Non-pigmented ciliary epithelial cell (primary cell): Measurements from ENCODE around the gene MIPEP.

Experiments used
- DNase-seq: peaks from one replicate; pipeline ENCODE4 v3.0.0-alpha.2; 2010; ENCODE audit warnings: low read depth

Gene MIPEP

DNA sequence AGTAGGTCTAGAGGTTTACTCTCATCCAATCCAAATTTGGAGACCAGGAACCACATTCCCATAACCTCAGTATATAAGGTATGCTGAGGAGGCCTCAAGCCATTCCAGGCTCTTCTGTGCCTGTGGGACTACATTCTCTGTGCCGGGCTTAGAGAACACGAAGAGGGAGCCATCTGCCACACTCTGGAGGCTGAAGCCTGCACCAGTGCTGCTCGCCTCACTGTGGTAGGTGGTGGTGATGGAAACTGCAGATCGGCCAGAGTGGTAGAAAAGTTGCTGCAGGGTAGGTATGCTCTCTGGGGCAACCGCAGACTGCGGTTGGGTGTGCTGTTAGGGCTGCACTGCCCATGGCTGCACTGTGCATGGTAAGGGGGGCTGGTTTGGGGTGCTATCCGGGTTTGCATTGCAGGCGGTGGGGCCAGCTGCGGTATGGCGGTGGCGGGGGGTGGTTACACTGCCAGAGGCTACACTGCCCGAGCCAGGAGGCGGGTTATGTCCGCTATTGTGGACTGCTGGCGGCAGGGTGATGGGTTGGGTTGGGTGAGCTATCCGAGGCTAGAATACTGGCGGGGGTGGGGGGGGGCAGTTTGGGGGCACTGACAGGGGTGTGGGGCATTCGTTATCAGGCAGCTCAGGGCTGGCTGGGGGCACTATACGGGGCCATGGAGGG is 174.0 kb downstream of the MIPEP start:
- DNase-seq = no peak

GRCh38 chr13:23714672-23715071 is 174.5 kb downstream of the MIPEP start:
- no peak for DNase-seq

GRCh38 chr13:23711355-23711754 is 177.8 kb downstream of the MIPEP start:
- DNase-seq = no peak

DNA sequence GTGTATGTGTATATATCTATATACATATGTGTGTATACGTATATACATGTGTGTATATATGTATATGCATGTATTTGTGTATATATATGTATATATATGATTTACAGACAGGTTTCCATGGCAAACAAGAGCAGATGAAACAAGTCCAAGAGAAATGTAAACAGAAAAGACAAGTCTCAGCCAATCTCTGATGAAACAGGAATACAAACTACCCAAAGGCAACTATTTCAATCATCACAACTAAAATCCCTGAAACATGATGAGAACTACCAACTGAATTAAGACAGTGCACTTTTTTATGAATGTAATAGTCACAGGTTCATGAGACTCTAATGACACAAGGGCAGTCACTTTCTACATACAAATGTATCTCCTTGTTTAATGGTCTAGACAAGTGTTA is 178.8 kb downstream of the MIPEP start:
- no peak for DNase-seq

- no peak for DNase-seq
Measured at GRCh38 chr13:23709536-23709935, 179.7 kb downstream of the MIPEP start.

DNA sequence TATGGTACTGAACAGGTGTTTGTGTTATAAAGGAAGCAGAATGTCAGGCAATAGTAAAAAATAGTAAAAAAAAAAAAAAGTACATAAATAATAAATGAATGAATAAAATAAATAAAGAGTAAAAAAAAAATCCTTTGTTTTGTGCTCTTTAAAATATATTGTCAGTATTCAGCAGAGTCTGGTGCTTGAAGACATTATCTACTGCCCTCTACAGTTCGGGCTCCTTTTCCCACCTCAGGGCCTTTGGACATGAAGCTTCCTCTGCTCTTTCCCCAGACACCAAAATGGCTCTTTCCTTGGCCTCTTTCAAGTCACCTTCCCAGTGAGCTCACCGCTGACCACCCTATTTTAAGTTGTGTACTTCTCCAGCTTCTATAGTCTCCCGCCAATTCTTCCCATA is 181.5 kb downstream of the MIPEP start:
- DNase-seq = no peak

DNA sequence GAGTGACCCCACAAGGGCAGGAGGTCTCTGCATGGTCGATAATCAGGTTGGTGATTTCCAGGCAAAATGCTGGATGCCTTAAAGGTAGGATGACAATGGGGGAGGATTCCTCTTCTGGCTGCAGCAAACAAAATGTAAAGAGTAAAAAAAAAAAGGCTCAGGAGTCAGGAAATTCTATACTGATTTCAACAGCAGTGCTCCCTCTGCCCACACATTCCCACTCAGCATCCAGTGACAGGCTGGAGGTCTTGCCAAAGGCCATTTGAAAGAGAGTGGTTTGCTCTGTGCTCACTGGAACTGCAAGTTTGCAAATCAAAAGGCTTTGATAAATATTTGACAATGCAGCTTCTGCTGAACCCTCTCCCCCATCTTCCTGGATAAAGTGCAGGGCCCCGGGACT is 183.6 kb downstream of the MIPEP start:
- DNase-seq = no peak

- no peak for DNase-seq
Measured at GRCh38 chr13:23703246-23703860, 185.8 kb downstream of the MIPEP start.

DNA sequence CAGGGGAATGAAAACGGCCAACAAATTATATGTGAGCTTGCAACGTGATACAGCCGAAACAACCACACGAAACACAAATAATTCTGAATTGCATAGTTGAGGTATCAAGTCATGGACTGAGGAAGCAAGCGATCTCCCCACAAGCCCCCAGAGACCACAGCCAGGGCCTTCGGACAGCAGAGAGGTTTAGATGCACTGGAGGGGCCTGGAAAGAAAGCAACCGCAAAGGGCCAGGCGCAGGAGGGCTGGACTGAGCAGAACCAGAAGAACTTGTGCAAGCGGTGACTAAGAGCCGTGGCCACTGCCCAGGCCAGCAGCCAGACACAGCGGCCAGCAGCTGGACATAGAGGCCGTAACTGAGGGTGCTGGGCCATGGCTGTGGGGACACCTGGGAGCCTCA is 187.6 kb downstream of the MIPEP start:
- DNase-seq = peak; percentile 77

DNA sequence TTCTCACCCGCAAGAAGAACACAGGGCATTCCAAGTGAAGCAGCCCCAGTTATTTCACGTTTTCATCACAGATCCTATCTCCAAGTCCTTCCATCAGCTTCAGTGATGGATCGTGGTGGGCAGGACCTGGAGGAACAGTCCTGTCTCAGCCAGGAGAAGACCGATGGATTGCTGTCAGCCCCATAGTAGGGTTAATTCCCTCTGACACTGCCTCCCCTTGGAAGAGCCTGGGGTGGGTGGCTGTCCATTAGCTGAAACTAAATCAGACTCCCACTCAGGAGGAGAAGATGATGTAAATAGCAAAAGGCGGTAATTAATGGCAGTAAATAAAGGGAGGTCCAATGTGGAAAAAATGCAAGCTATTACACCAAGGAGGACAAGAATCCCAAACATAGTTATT is 188.0 kb downstream of the MIPEP start:
- no peak for DNase-seq

DNA sequence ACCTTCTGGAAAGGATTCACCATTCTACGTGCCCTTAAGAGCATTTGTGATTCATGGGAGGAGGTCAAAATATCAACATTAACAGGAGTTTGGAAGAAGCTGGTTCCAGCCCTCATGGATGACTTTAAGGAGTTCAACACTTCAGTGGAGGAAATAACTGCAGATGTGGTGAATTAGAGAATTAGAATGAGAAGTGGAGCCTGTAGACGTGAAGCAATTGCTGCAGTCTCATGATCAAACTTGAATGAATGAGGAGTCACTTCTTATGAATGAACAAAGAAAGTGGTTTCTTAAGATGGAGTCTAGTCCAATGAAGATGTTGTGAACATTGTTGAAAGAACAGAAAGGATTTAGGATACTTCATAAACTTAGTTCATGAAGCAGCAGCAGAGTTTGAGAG is 189.9 kb downstream of the MIPEP start:
- DNase-seq = no peak

GRCh38 chr13:23697772-23698313 is 191.4 kb downstream of the MIPEP start:
- no peak for DNase-seq

DNA sequence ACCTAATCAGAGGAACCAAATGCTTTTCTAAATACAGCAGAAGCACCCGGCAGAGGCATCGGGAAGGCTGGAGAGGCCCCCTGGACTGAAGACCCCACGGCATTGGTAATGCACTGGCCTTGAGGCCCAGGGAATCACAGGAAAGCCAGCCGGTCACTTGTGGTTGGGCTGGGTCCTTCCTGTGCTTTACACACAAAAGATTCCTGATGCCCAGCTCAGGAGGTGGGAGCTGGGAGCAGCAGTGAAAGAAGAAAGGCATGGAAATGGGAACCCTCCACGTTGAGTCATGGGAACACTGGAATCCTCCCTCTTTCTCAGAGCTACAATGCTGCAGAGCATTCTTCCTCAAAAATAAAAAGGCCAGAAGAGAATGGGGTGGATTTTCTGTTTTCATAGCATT is 192.6 kb downstream of the MIPEP start:
- DNase-seq = no peak

DNA sequence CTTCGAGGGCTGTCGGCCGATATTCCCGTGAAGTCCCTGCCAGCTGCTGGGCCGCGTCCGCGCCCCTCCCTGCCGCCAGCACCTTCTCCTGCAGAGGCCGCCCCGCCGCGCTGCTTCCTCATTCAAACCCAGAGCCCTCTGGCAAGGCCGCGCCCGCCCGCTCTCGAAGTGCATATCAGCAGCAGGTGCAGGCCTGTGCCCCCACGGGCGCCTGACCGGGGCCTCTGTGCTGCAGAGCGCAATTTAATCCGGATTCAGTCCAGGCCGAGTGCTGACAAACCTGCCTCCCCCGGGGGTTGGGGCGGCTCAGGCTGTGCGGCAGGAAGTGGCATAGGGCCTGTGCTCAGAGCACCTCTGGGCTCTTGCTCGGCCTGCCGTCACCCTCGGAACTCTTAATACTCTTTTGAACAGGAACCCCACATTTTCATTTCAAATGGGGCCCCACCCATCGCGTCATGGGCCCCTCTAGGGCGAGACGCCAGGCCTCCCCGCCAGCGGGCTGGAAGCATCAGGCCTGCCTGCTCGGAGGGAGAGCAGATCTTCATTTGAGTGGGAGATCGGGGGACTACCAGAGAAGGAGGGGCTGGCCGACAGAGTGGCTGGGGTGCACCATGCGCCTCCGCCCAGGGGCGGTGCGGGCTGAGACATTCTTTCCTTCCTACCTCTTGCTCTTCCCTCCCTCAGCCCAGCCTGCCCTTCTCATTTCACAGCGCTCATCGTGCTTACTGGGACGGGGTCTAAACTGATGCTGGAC is 193.3 kb downstream of the MIPEP start:
- no peak for DNase-seq

- no peak for DNase-seq
Measured at GRCh38 chr13:23695196-23695595, 194.0 kb downstream of the MIPEP start.

DNA sequence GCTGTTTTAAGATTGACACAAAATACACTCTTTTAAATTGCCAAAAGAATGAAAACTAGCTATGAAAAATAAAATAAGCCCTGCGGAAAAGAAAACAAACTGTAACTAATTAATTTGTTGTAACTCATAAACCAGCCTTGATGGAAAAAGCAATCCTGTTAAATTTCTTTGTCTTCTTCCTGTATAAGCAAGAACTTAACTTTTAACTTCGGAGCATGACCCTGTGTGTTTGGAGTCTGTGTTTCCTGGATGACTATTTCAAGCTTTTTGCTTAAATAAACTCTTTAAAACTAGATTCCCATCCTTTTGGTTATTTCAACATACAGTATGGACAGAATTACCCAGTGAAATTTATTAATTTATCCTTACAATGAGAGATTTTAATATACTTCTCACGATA is 196.4 kb downstream of the MIPEP start:
- DNase-seq = no peak

DNA sequence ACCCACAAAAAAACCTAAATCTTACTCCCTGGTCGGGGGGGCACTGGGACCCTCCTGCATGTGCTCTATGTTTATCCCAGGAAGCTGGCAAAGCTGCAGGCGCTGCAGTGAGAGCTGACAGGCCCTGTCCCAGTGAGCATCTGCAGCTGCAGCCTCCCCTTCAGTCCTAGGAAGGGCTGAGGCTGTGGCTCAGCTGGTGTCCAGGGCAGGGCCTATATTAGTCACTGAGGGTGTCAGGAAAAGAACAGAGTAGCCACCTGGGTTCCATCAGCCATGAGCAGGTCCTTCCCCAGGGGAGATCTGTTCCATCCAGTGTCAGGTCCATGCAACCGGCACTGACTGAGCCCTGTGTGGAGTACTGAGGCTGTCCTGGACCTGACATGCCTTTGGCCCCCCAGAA is 198.5 kb downstream of the MIPEP start:
- no peak for DNase-seq

GRCh38 chr13:23688336-23688735 is 200.9 kb downstream of the MIPEP start:
- DNase-seq = no peak

GRCh38 chr13:23687614-23688013 is 201.6 kb downstream of the MIPEP start:
- no peak for DNase-seq

GRCh38 chr13:23686948-23687347 is 202.3 kb downstream of the MIPEP start:
- no peak for DNase-seq

DNA sequence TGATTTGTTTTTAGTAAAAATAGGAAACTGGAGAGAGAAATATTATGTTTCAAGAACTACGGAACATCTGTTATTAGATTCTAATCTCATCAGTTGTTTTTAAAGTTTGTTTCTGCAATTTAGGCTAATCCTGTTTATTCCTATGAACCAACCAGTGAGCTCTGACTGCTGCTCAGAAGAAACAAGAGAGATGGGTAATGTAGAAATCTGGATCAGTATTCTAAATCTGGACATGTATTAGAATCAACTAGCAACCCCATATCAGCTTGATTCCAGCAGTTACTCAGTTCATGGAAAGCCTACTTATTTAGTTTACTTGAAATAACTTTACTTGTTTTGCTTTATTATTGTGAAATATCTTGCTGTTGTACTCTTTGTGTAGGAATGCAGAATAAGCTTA is 203.8 kb downstream of the MIPEP start:
- DNase-seq = no peak

- DNase-seq = no peak
Measured at GRCh38 chr13:23684647-23685046, 204.6 kb downstream of the MIPEP start.

DNA sequence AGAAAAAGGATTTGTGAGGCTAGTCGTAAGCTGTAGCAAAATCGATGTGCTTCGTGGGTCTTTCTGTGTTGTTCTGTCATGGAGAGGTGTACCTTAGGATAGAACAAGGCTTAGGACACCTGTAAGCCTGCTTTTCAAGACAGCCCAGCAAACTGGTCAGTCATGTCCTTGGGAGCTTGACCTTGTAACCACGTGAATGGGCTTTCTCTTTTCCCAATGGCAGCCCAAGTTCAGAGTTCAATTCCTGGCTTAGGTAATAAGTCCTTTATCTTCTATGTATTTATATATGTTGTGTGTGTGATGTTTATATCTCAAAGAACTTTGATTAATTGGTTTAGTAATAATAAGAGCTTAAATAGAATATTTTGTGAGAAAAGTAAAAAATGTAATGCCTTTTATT is 206.1 kb downstream of the MIPEP start:
- no peak for DNase-seq
